ENCODE measurements around the gene CFAP61. TPM values are rescaled to one million over a fixed set of nuclear protein-coding genes. Genes with fewer than 3 reads are reported as not detected.

Gene CFAP61
- total RNA-seq, 1 experiment from 2014 or later, result not detected

- H3K9me2 ChIP-seq (replicated peaks; ENCODE audit: low read length), result no peaks in the 10 kb centered on the region
- no peak overlapping the region for H3K27ac ChIP-seq (ENCODE audit: low read length)
- no peaks in the 10 kb centered on the region for H3F3A ChIP-seq (ENCODE audit: low read length, unreplicated experiment)
- no peaks in the 10 kb centered on the region for H3K4me1 ChIP-seq (ENCODE audit: insufficient read depth, low read length)
- peak; percentile 71 for DNase-seq
- H3K36me3 ChIP-seq (ENCODE audit: low read depth, low read length), result no peaks in the 10 kb centered on the region
- ChIA-PET POLR2A (ENCODE audit: unreplicated experiment) (no interaction called here), CTCF (no interaction called here)
- no peak overlapping the region for H2AFZ ChIP-seq (ENCODE audit: low read length)
- peak; percentile 74 for ATAC-seq
- H3K9ac ChIP-seq (ENCODE audit: low read length), result no peak overlapping the region
- H3K4me3 ChIP-seq (ENCODE audit: low read length), result no peak overlapping the region
- H4K20me1 ChIP-seq (ENCODE audit: low read length), result no peaks in the 10 kb centered on the region
- no TSS peak for BruUV-seq (replicated peaks)
- intact Hi-C loops (cut with micrococcal nuclease), result loop anchor here (1.0 to 5.0 kb wide), 2 partner anchors 278 to 462 kb away; no protein-coding TSS in a partner anchor
- no peaks in the 10 kb centered on the region; the same call in 1 of the 2 replicates for H3K27me3 ChIP-seq (ENCODE audit: low read length)
- no peaks in the 10 kb centered on the region for H3K9me3 ChIP-seq (ENCODE audit: low read length)
- no peak overlapping the region for H3K4me2 ChIP-seq (ENCODE audit: low read length)
- TF ChIP-seq EZH2phosphoT487 (IDR thresholded peaks at IDR 0.05; ENCODE audit: borderline replicate concordance, low read length), result no peak
- TF ChIP-seq CTCF (conservative IDR thresholded peaks at IDR 0.05; ENCODE audit: low read depth, low read length), result peak; percentile 84
- no peaks in the 10 kb centered on the region for H3K79me2 ChIP-seq (ENCODE audit: low read length)
These were observed 78.1 kb downstream of the CFAP61 start for GRCh38 chr20:20130399-20130798.

DNA sequence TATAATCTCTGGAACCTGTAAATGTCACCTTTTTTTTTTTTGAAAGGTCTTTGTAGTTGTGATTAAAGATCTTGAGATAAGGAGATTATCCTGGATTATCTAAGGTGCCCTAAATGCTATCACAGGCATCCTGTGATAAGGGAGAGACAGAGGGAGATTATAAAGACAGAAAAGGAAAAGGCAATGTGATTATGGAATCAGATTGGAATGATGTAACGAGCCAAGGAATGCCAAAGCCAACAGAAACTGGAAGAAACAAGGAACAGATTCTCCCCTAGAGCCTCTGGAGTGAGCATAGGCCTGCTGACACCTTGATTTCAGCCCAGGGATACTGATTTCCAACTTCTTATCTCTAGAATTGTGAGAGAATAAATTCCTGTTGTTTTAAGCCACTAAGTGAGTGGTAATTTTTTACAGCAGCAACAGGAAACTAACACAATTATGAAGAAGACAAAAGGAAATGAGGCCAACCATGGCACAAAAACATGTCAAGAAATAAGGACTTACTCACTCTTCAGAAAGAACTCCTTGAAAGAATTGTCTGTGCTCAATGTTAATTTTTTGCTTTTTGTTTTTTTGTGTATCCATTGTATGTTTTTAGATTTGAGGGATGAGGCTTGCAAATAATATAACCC lies 82.7 kb downstream of the CFAP61 start:
- Histone ChIP-seq H3K9ac (ENCODE audit: low read length) (no peak overlapping the region), H3K4me3 (ENCODE audit: low read length) (no peak overlapping the region), H3K9me3 (ENCODE audit: low read length) (no peaks in the 10 kb centered on the region), H3K79me2 (ENCODE audit: low read length) (no peaks in the 10 kb centered on the region), H3K27me3 (ENCODE audit: low read length) (peaks cover 17% of the 10 kb centered on the region; the same call in 1 of the 2 replicates), H3K9me2 (replicated peaks; ENCODE audit: low read length) (no peaks in the 10 kb centered on the region), H2AFZ (ENCODE audit: low read length) (no peak overlapping the region), H3K4me1 (ENCODE audit: insufficient read depth, low read length) (no peaks in the 10 kb centered on the region), H3K36me3 (ENCODE audit: low read depth, low read length) (no peaks in the 10 kb centered on the region), H4K20me1 (ENCODE audit: low read length) (no peaks in the 10 kb centered on the region), H3K4me2 (ENCODE audit: low read length) (no peak overlapping the region), H3F3A (ENCODE audit: low read length, unreplicated experiment) (no peaks in the 10 kb centered on the region), H3K27ac (ENCODE audit: low read length) (no peak overlapping the region)
- intact Hi-C loops (cut with micrococcal nuclease), result loop anchor here (5.0 kb wide), 1 partner anchor 457 kb away; no protein-coding TSS in a partner anchor
- POLR2A ChIA-PET (ENCODE audit: unreplicated experiment), result no interaction called here
- TF ChIP-seq EZH2phosphoT487 (IDR thresholded peaks at IDR 0.05; ENCODE audit: borderline replicate concordance, low read length) (no peak), CTCF (conservative IDR thresholded peaks at IDR 0.05; ENCODE audit: low read depth, low read length) (no peak), EZH2 (IDR thresholded peaks at IDR 0.05; ENCODE audit: low read length, unreplicated experiment) (no peak)
- DNase-seq (no peak), ATAC-seq (no peak)
- CTCF ChIA-PET, result no interaction called here
- BruUV-seq (replicated peaks), result no TSS peak

GRCh38 chr20:20136313-20136712 lies 84.0 kb downstream of the CFAP61 start:
- DNase-seq (no peak), ATAC-seq (no peak)
- no peaks in the 10 kb centered on the region for H3K4me1 ChIP-seq (ENCODE audit: insufficient read depth, low read length)
- H3K4me2 ChIP-seq (ENCODE audit: low read length), result no peak overlapping the region
- no TSS peak for BruUV-seq (replicated peaks)
- H3K79me2 ChIP-seq (ENCODE audit: low read length), result no peaks in the 10 kb centered on the region
- TF ChIP-seq EZH2phosphoT487 (IDR thresholded peaks at IDR 0.05; ENCODE audit: borderline replicate concordance, low read length) (no peak), EZH2 (IDR thresholded peaks at IDR 0.05; ENCODE audit: low read length, unreplicated experiment) (no peak), CTCF (conservative IDR thresholded peaks at IDR 0.05; ENCODE audit: low read depth, low read length) (no peak)
- H3K36me3 ChIP-seq (ENCODE audit: low read depth, low read length), result no peaks in the 10 kb centered on the region
- H3K9me3 ChIP-seq (ENCODE audit: low read length), result no peaks in the 10 kb centered on the region
- POLR2A ChIA-PET (ENCODE audit: unreplicated experiment), result no interaction called here
- no peaks in the 10 kb centered on the region for H4K20me1 ChIP-seq (ENCODE audit: low read length)
- no peak overlapping the region for H3K4me3 ChIP-seq (ENCODE audit: low read length)
- H3K27ac ChIP-seq (ENCODE audit: low read length), result no peak overlapping the region
- H3K27me3 ChIP-seq (ENCODE audit: low read length), result peaks cover 19% of the 10 kb centered on the region; the same call in 1 of the 2 replicates
- CTCF ChIA-PET, result no interaction called here
- H3K9me2 ChIP-seq (replicated peaks; ENCODE audit: low read length), result no peaks in the 10 kb centered on the region
- no peak overlapping the region for H3K9ac ChIP-seq (ENCODE audit: low read length)
- no peaks in the 10 kb centered on the region for H3F3A ChIP-seq (ENCODE audit: low read length, unreplicated experiment)
- no peak overlapping the region for H2AFZ ChIP-seq (ENCODE audit: low read length)
- intact Hi-C loops (cut with micrococcal nuclease), result no loop called here
